ENCODE data around the gene ADAMTS17.

The ADAMTS17 gene

GRCh38 chr15:100341750-100342560 is at the start of gene ADAMTS17:
Gene ADAMTS17 (minus strand): TSS chr15:100341975. CDS start chr15:100341899, 76 bp downstream.
- peak; percentile 95 for DNase-seq (ENCODE audit: low spot score)

GRCh38 chr15:100385300-100386050 is 43.7 kb upstream of the ADAMTS17 start:
- DNase-seq (ENCODE audit: low spot score) = no peak

- DNase-seq (ENCODE audit: low spot score) = no peak
Measured at GRCh38 chr15:100384108-100384410, 42.3 kb upstream of the ADAMTS17 start.

GRCh38 chr15:100383302-100384107 is 41.7 kb upstream of the ADAMTS17 start:
- peak; percentile 10 for DNase-seq (ENCODE audit: low spot score)

- no peak for DNase-seq (ENCODE audit: low spot score)
Measured at GRCh38 chr15:100373942-100374341, 32.2 kb upstream of the ADAMTS17 start.

GRCh38 chr15:100373120-100373896 is 31.5 kb upstream of the ADAMTS17 start:
- no peak for DNase-seq (ENCODE audit: low spot score)

- no peak for DNase-seq (ENCODE audit: low spot score)
Measured at GRCh38 chr15:100372739-100373119, 31.0 kb upstream of the ADAMTS17 start.

GRCh38 chr15:100355342-100355741 is 13.6 kb upstream of the ADAMTS17 start:
- no peak for DNase-seq (ENCODE audit: low spot score)

- DNase-seq (ENCODE audit: low spot score) = no peak
Measured at GRCh38 chr15:100353449-100353848, 11.7 kb upstream of the ADAMTS17 start.

- DNase-seq (ENCODE audit: low spot score) = no peak
Measured at GRCh38 chr15:100350434-100351226, 8.9 kb upstream of the ADAMTS17 start.

GRCh38 chr15:100349696-100350433 is 8.1 kb upstream of the ADAMTS17 start:
- DNase-seq (ENCODE audit: low spot score) = peak; percentile 90

GRCh38 chr15:100349321-100349695 is 7.5 kb upstream of the ADAMTS17 start:
- no peak for DNase-seq (ENCODE audit: low spot score)

- DNase-seq (ENCODE audit: low spot score) = no peak
Measured at GRCh38 chr15:100348578-100348977, 6.8 kb upstream of the ADAMTS17 start.

- DNase-seq (ENCODE audit: low spot score) = no peak
Measured at GRCh38 chr15:100346866-100347512, 5.2 kb upstream of the ADAMTS17 start.

GRCh38 chr15:100345438-100345837 is 3.7 kb upstream of the ADAMTS17 start:
- no peak for DNase-seq (ENCODE audit: low spot score)

- no peak for DNase-seq (ENCODE audit: low spot score)
Measured at GRCh38 chr15:100343251-100343650, 1.5 kb upstream of the ADAMTS17 start.

- DNase-seq (ENCODE audit: low spot score) = no peak
Measured at GRCh38 chr15:100341239-100341749, 481 bp downstream of the ADAMTS17 start.

GRCh38 chr15:100340721-100341238 is 995 bp downstream of the ADAMTS17 start:
- no peak for DNase-seq (ENCODE audit: low spot score)

GRCh38 chr15:100339999-100340398 is 1.8 kb downstream of the ADAMTS17 start:
- DNase-seq (ENCODE audit: low spot score) = no peak

Data from globus pallidus (tissue), 1 donor.